Naive B cell (primary cell): Measurements from ENCODE around the gene PPP4R1. TPM values are rescaled to one million over a fixed set of nuclear protein-coding genes. Genes with fewer than 3 reads are reported as not detected.
A peak's percentile ranks its signal among the peaks of the same experiment; 100 is the strongest.

Source experiments
- ATAC-seq, 2 donors: fragments of 150-1000 bp; cut with Tn5 transposase; 2 replicates each; pipeline ENCODE4 v1.10.0; 2021; ENCODE audit warnings: low read depth in 2 of 2, mild to moderate bottlenecking in 2 of 2, moderate library complexity in 2 of 2
- DNase-seq: peaks from one replicate; pipeline ENCODE4 v3.0.0; 2022
- H3K27ac Mint-ChIP-seq, 6 donors: one replicate each; pipeline ENCODE4 v1.8.0; 2020 to 2022; ENCODE audit warnings: mild to moderate bottlenecking in 6 of 6, mixed read lengths in 6 of 6, moderate library complexity in 5 of 6, inconsistent platforms in 2 of 6
- H3K27me3 Mint-ChIP-seq, 3 donors: one replicate each; pipeline ENCODE4 v1.8.0; 2021 to 2022; ENCODE audit warnings: mixed read lengths in 3 of 3, mild to moderate bottlenecking in 1 of 3
- H3K36me3 Mint-ChIP-seq, 2 donors: one replicate each; pipeline ENCODE4 v1.8.0; 2020 to 2022; ENCODE audit warnings: mixed read lengths in 2 of 2, inconsistent platforms in 1 of 2, mild to moderate bottlenecking in 1 of 2
- H3K4me1 Mint-ChIP-seq, 3 donors: one replicate each; pipeline ENCODE4 v1.8.0; 2020 to 2022; ENCODE audit warnings: mixed read lengths in 3 of 3, inconsistent platforms in 1 of 3, mild to moderate bottlenecking in 1 of 3, moderate library complexity in 1 of 3
- H3K4me3 Mint-ChIP-seq, 8 donors: one replicate each; pipeline ENCODE4 v1.8.0; 2020 to 2022; ENCODE audit warnings: mild to moderate bottlenecking in 8 of 8, mixed read lengths in 8 of 8, moderate library complexity in 8 of 8, inconsistent platforms in 2 of 8
- H3K9me3 Mint-ChIP-seq, 7 donors: one replicate each; pipeline ENCODE4 v1.8.0; 2020 to 2022; ENCODE audit warnings: mixed read lengths in 7 of 7, mild to moderate bottlenecking in 5 of 7, inconsistent platforms in 2 of 7, moderate library complexity in 1 of 7
- polyA plus RNA-seq, 6 donors: library from polyadenylated mRNA; unstranded; fragments of 300-500 nt; fragmentation: Illumina TruSeq; gene quantifications; one replicate each; pipeline ENCODE4 v1.2.3, GENCODE V29; 2021; ENCODE audit warnings: low read depth in 6 of 6

The PPP4R1 gene
- polyA plus RNA-seq = 10 to 100 TPM in 4 of 6 donors, 1 to 10 TPM in 2; 8.9 to 21.1 (median 12.8) TPM

- H3K36me3 Mint-ChIP-seq = no peaks in the 10 kb centered on the region
- peak within 1 kb of the TSS; percentile 89 to 97 (median 94) for H3K27ac Mint-ChIP-seq
- ATAC-seq (peak; percentile 69), DNase-seq (peak; percentile 75)
- H3K4me3 Mint-ChIP-seq = peak within 1 kb of the TSS; percentile 84 to 97 (median 95)
- H3K4me1 Mint-ChIP-seq = peaks cover 17 to 36% (median 24%) of the 10 kb centered on the region in 3 donors
- no peaks in the 10 kb centered on the region for H3K9me3 Mint-ChIP-seq
- no peaks in the 10 kb centered on the region for H3K27me3 Mint-ChIP-seq
These were observed at the start of gene PPP4R1 for GRCh38 chr18:9614401-9615279. TSS of gene PPP4R1 (minus strand) at chr18:9614559. CDS start at chr18:9614484, 75 bp downstream.

GRCh38 chr18:9663377-9663776, 49.0 kb upstream of the PPP4R1 start:
- no peak for ATAC-seq
- peaks cover 8 to 10% (median 8%) of the 10 kb centered on the region in 3 donors for H3K27me3 Mint-ChIP-seq

GRCh38 chr18:9661564-9661963, 47.2 kb upstream of the PPP4R1 start:
- no peak overlapping the region for H3K27ac Mint-ChIP-seq
- no peaks in the 10 kb centered on the region for H3K4me1 Mint-ChIP-seq
- H3K27me3 Mint-ChIP-seq = peaks cover 7 to 10% (median 8%) of the 10 kb centered on the region in 3 donors
- H3K36me3 Mint-ChIP-seq = no peaks in the 10 kb centered on the region
- H3K4me3 Mint-ChIP-seq = no peak overlapping the region
- DNase-seq (no peak), ATAC-seq (no peak)
- H3K9me3 Mint-ChIP-seq = no peaks in the 10 kb centered on the region

More at GRCh38 chr18:9663377-9663776, 49.0 kb upstream of the PPP4R1 start:
- no peak overlapping the region for H3K27ac Mint-ChIP-seq
- H3K36me3 Mint-ChIP-seq = no peaks in the 10 kb centered on the region
- DNase-seq = no peak
- peaks cover 0 to 2% (median 0%) of the 10 kb centered on the region in 7 donors for H3K9me3 Mint-ChIP-seq
- no peak overlapping the region for H3K4me3 Mint-ChIP-seq
- H3K4me1 Mint-ChIP-seq = no peaks in the 10 kb centered on the region

GRCh38 chr18:9659499-9660375, 45.4 kb upstream of the PPP4R1 start:
- H3K4me1 Mint-ChIP-seq = no peaks in the 10 kb centered on the region
- DNase-seq (no peak), ATAC-seq (no peak)
- no peak overlapping the region for H3K4me3 Mint-ChIP-seq
- H3K36me3 Mint-ChIP-seq = no peaks in the 10 kb centered on the region
- peak overlapping the region in 1 of 6 donors; percentile 54 for H3K27ac Mint-ChIP-seq
- peaks cover 10 to 16% (median 11%) of the 10 kb centered on the region in 3 donors for H3K27me3 Mint-ChIP-seq
- no peaks in the 10 kb centered on the region for H3K9me3 Mint-ChIP-seq

GRCh38 chr18:9658087-9658641, 43.8 kb upstream of the PPP4R1 start:
- DNase-seq (no peak), ATAC-seq (no peak)
- peak overlapping the region in 1 of 6 donors; percentile 66 for H3K27ac Mint-ChIP-seq
- peaks cover 5 to 16% (median 11%) of the 10 kb centered on the region in 3 donors for H3K27me3 Mint-ChIP-seq
- H3K9me3 Mint-ChIP-seq = no peaks in the 10 kb centered on the region
- H3K36me3 Mint-ChIP-seq = no peaks in the 10 kb centered on the region
- no peaks in the 10 kb centered on the region for H3K4me1 Mint-ChIP-seq
- no peak overlapping the region for H3K4me3 Mint-ChIP-seq

- H3K4me1 Mint-ChIP-seq = no peaks in the 10 kb centered on the region
- peaks cover 0 to 5% (median 0%) of the 10 kb centered on the region in 7 donors for H3K9me3 Mint-ChIP-seq
- H3K4me3 Mint-ChIP-seq = no peak overlapping the region
- no peaks in the 10 kb centered on the region for H3K36me3 Mint-ChIP-seq
- ATAC-seq (no peak), DNase-seq (no peak)
- no peak overlapping the region for H3K27ac Mint-ChIP-seq
- peaks cover 0 to 16% (median 16%) of the 10 kb centered on the region in 3 donors for H3K27me3 Mint-ChIP-seq
These were observed 40.9 kb upstream of the PPP4R1 start for GRCh38 chr18:9655232-9655767.

- peaks cover 0 to 5% (median 0%) of the 10 kb centered on the region in 7 donors for H3K9me3 Mint-ChIP-seq
- no peaks in the 10 kb centered on the region for H3K36me3 Mint-ChIP-seq
- no peak overlapping the region for H3K27ac Mint-ChIP-seq
- ATAC-seq (no peak), DNase-seq (no peak)
- H3K4me1 Mint-ChIP-seq = no peaks in the 10 kb centered on the region
- H3K4me3 Mint-ChIP-seq = no peak overlapping the region
- peaks cover 0 to 21% (median 21%) of the 10 kb centered on the region in 3 donors for H3K27me3 Mint-ChIP-seq
These were observed 39.0 kb upstream of the PPP4R1 start for GRCh38 chr18:9653390-9653789.

- Mint-ChIP-seq H3K27me3 (peaks cover 0 to 31% (median 15%) of the 10 kb centered on the region in 3 donors), H3K9me3 (peaks cover 0 to 5% (median 0%) of the 10 kb centered on the region in 7 donors), H3K4me1 (no peaks in the 10 kb centered on the region), H3K36me3 (no peaks in the 10 kb centered on the region), H3K4me3 (no peak overlapping the region), H3K27ac (peak overlapping the region in 1 of 6 donors; percentile 61)
- no peak for ATAC-seq
- no peak for DNase-seq
These were observed 34.8 kb upstream of the PPP4R1 start for GRCh38 chr18:9649164-9649540.

- Mint-ChIP-seq H3K27me3 (peaks cover 0 to 31% (median 15%) of the 10 kb centered on the region in 3 donors), H3K27ac (no peak overlapping the region), H3K4me1 (no peaks in the 10 kb centered on the region), H3K4me3 (no peak overlapping the region), H3K9me3 (peaks cover 0 to 5% (median 0%) of the 10 kb centered on the region in 7 donors), H3K36me3 (no peaks in the 10 kb centered on the region)
- DNase-seq (no peak), ATAC-seq (no peak)
These were observed 34.2 kb upstream of the PPP4R1 start for GRCh38 chr18:9648431-9649163.

GRCh38 chr18:9647496-9648323, 33.4 kb upstream of the PPP4R1 start:
- H3K27me3 Mint-ChIP-seq = peaks cover 0 to 31% (median 15%) of the 10 kb centered on the region in 3 donors
- no peak for DNase-seq
- no peaks in the 10 kb centered on the region for H3K4me1 Mint-ChIP-seq
- H3K27ac Mint-ChIP-seq = no peak overlapping the region
- no peak for ATAC-seq
- peaks cover 0 to 2% (median 0%) of the 10 kb centered on the region in 7 donors for H3K9me3 Mint-ChIP-seq
- no peak overlapping the region for H3K4me3 Mint-ChIP-seq
- no peaks in the 10 kb centered on the region for H3K36me3 Mint-ChIP-seq

- peaks cover 0 to 16% (median 4%) of the 10 kb centered on the region in 3 donors for H3K27me3 Mint-ChIP-seq
- no peaks in the 10 kb centered on the region for H3K9me3 Mint-ChIP-seq
- H3K4me3 Mint-ChIP-seq = no peak overlapping the region
- H3K4me1 Mint-ChIP-seq = no peaks in the 10 kb centered on the region
- H3K36me3 Mint-ChIP-seq = no peaks in the 10 kb centered on the region
- ATAC-seq (no peak), DNase-seq (no peak)
- H3K27ac Mint-ChIP-seq = no peak overlapping the region
These were observed 29.2 kb upstream of the PPP4R1 start for GRCh38 chr18:9643549-9643948.
